GM12878 (cell line): ENCODE measurements around the gene CLDN7. TPM values are rescaled to one million over a fixed set of nuclear protein-coding genes. Genes with fewer than 3 reads are reported as not detected.

Experiments
- ATAC-seq: fragments of 200-7000 bp; cut with Tn5 transposase; 3 replicates; pipeline ENCODE4 v1.9.1; 2020; ENCODE audit warnings: mild to moderate bottlenecking, moderate library complexity
- BruUV-seq: library from RNA; stranded (reverse); fragments of 400-500 nt; replicated peaks from 2 replicates; lab custom pipeline; 2021; lab: Mats Ljungman, UMichigan
- CTCF ChIA-PET: fragments of 300-600 bp; sonication (Branson Sonifier 250); formaldehyde crosslinking; extraction: SDS; loops from one replicate; lab custom pipeline; 2021; ENCODE audit warnings: inconsistent platforms; lab: Yijun Ruan, JAX
- POLR2A ChIA-PET: fragments of 350-600 bp; formaldehyde crosslinking; extraction: SDS; loops from one replicate; lab custom pipeline; 2021; ENCODE audit warnings: inconsistent platforms; lab: Charles Lee
- RAD21 ChIA-PET: fragments of 300-600 bp; sonication (Branson Sonifier 250); formaldehyde crosslinking; loops from one replicate; lab custom pipeline; 2023; ENCODE audit warnings: antibody characterized with exemption; ENCODE audit not compliant: unreplicated experiment; lab: Charles Lee
- SMC1A ChIA-PET: fragments of 300-600 bp; sonication (Branson Sonifier 250); formaldehyde crosslinking; loops from one replicate; lab custom pipeline; 2023; ENCODE audit not compliant: unreplicated experiment, uncharacterized antibody; lab: Charles Lee
- DNase-seq: peaks from one replicate; pipeline ENCODE4 v3.0.0-alpha.2; 2011; ENCODE audit warnings: low read depth, low spot score
- FAIRE-seq: peaks from 3 replicates; lab custom pipeline; 2011; peaks lifted over from hg19 to GRCh38; lab: Jason Lieb, UNC
- H2AFZ ChIP-seq: 2 replicates; pipeline ENCODE4 v1.6.0; 2011; ENCODE audit warnings: low read depth, low read length, control low read depth; ENCODE audit not compliant: control insufficient read depth
- H3K27ac ChIP-seq: 2 replicates; pipeline ENCODE4 v1.5.1; 2011; ENCODE audit warnings: control low read depth; ENCODE audit not compliant: control insufficient read depth, insufficient read depth
- H3K27me3 ChIP-seq, 2 experiments: replicated peaks in 1 of 2; 2 replicates each; pipeline versions ENCODE4 v1.6.0 to v1.6.1; 2011; ENCODE audit warnings: low read length in 1 of 2; ENCODE audit not compliant: control insufficient read depth in 2 of 2, insufficient read depth in 2 of 2
- H3K36me3 ChIP-seq, 2 experiments: 2 replicates each; pipeline ENCODE4 v1.5.1; 2011; ENCODE audit warnings: low read length in 1 of 2; ENCODE audit not compliant: control insufficient read depth in 2 of 2, insufficient read depth in 2 of 2
- H3K4me1 ChIP-seq: 2 replicates; pipeline ENCODE4 v1.6.1; 2011; ENCODE audit warnings: mild to moderate bottlenecking, low read length, moderate library complexity, mixed read lengths; ENCODE audit not compliant: control insufficient read depth, insufficient read depth
- H3K4me2 ChIP-seq: 2 replicates; pipeline ENCODE4 v1.6.0; 2011; ENCODE audit warnings: control low read depth; ENCODE audit not compliant: control insufficient read depth, insufficient read depth
- H3K4me3 ChIP-seq: fragments of 200-600 bp; sonication (generic); 2 replicates; pipeline ENCODE4 v1.5.1; 2016
- H3K79me2 ChIP-seq: 2 replicates; pipeline ENCODE4 v1.6.0; 2011; ENCODE audit warnings: low read length; ENCODE audit not compliant: control insufficient read depth, insufficient read depth
- H3K9ac ChIP-seq: 2 replicates; pipeline ENCODE4 v1.8.0; 2011; ENCODE audit warnings: low read length, control low read depth, mixed read lengths; ENCODE audit not compliant: control insufficient read depth, insufficient read depth
- H3K9me3 ChIP-seq: replicated peaks from 3 replicates; pipeline ENCODE4 v1.5.1; 2011; ENCODE audit warnings: mild to moderate bottlenecking, low read length; ENCODE audit not compliant: control insufficient read depth, insufficient read depth
- H4K20me1 ChIP-seq: 2 replicates; pipeline ENCODE4 v1.6.0; 2011; ENCODE audit not compliant: control insufficient read depth, insufficient read depth
- ATF7 ChIP-seq: fragments of 450-650 bp; IDR thresholded peaks from 2 replicates; pipeline ENCODE4 v1.6.1; 2016; ENCODE audit warnings: low read depth, mild to moderate bottlenecking
- CBX3 ChIP-seq: fragments of 200-600 bp; sonication (generic); IDR thresholded peaks from 2 replicates; pipeline ENCODE4 v1.6.1; 2016; ENCODE audit warnings: low read depth, borderline replicate concordance
- CREM ChIP-seq: IDR thresholded peaks from 2 replicates; pipeline ENCODE4 v1.6.1; 2014; ENCODE audit warnings: antibody characterized with exemption, low read depth
- ESRRA ChIP-seq: IDR thresholded peaks from 2 replicates; pipeline ENCODE4 v1.6.1; 2012; ENCODE audit warnings: mild to moderate bottlenecking, low read length, improper control_type of control experiment
- JUNB ChIP-seq: IDR thresholded peaks from 2 replicates; pipeline ENCODE4 v1.6.1; 2016; ENCODE audit warnings: antibody characterized with exemption, mild to moderate bottlenecking
- WGBS: methylation state at CpG from one replicate; pipeline ENCODE4 v1.1.6; 2016; ENCODE audit warnings: low lambda C conversion rate; ENCODE audit not compliant: insufficient replicate concordance, insufficient coverage; ENCODE audit errors: missing lambda C conversion rate; 5-methylcytosine and 5-hydroxymethylcytosine counted together
- in situ Hi-C: fragments of 300-500 bp; cut with MboI; formaldehyde crosslinking; loops from 9 replicates; pipeline ENCODE4 v1.14.3; 2018; ENCODE audit warnings: mixed read lengths
- intact Hi-C: fragments of 100-400 bp; cut with micrococcal nuclease; formaldehyde crosslinking; loops from one replicate; pipeline ENCODE4 v1.14.2; 2022; ENCODE audit not compliant: unreplicated experiment
- polyA plus RNA-seq, 11 experiments: library from polyadenylated mRNA; depleted of rRNA in 4 of 11; unstranded in 6 of 11; stranded (reverse) in 5 of 11; fragments of >200 nt; fragmentation: Nextera tagmentation in 4 of 11; fragmentation: Illumina TruSeq in 1 of 11; extraction: Ambion mirVana in 4 of 11; extraction: Trizol in 1 of 11; gene quantifications; 1 replicate in 1 of 11; 2 replicates in 10 of 11; pipeline versions ENCODE4 v1.2.1 to v1.2.3, GENCODE V29; 2011 to 2016; ENCODE audit warnings: inconsistent platforms in 2 of 11, missing spikeins in 2 of 11, low read depth in 1 of 11
- total RNA-seq, 4 experiments: library from RNA; depleted of rRNA in 3 of 4; stranded (reverse); fragments of >200 nt in 3 of 4; fragmentation: Illumina TruSeq in 1 of 4; extraction: Trizol in 1 of 4; gene quantifications; 2 replicates each; pipeline versions ENCODE4 v1.2.1 to v1.2.3, GENCODE V29; 2013 to 2021
- TF ChIP-seq, protein P1 (sequence below): IDR thresholded peaks from 2 replicates; pipeline ENCODE4 v1.6.1; 2012; ENCODE audit warnings: low read depth, low read length, improper control_type of control experiment
- TF ChIP-seq, protein P2 (sequence below): fragments of 450-650 bp; IDR thresholded peaks from 2 replicates; pipeline ENCODE4 v1.6.1; 2017; ENCODE audit warnings: borderline replicate concordance
- TF ChIP-seq, protein P3 (sequence below): fragments of 450-650 bp; conservative IDR thresholded peaks from 2 replicates; pipeline ENCODE4 v1.6.1; 2017; ENCODE audit warnings: mild to moderate bottlenecking, moderate library complexity
- TF ChIP-seq, protein P4 (sequence below): IDR thresholded peaks from 2 replicates; pipeline ENCODE4 v1.6.1; 2012; ENCODE audit warnings: low read length, inconsistent platforms

Gene CLDN7
- total and polyA plus RNA-seq, 10 of the 15 experiments (the other 5 are each of a cell fraction or from before 2014, with no cell fraction given) = 0.19 to 1.3 (median 0.36) TPM; not detected in 5

DNA sequence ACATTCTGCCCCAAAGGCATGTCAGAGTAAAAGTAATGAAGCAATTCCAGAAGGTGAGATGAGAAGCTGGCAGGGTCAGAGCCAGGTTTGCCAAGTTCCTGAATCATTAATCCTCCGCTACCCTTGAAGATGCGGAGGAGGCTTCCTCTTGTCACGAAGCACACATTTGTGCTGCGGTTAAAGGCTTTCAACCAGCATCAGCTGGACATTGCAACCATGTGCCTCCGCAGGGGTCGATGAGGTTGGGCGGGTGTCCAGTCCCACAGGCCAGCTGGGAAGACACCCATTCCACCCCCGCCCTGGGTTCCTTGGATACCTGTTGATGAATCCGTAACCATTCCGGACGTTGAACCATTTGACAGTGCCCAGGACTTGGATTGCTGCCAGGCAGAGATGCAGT lies 30.9 kb upstream of the CLDN7 start:
- ATAC-seq = no peak
- no peak for DNase-seq
- Histone ChIP-seq H3K36me3 (no peaks in the 10 kb centered on the region), H3K4me3 (no peak overlapping the region), H2AFZ (no peak overlapping the region), H3K79me2 (no peaks in the 10 kb centered on the region), H3K4me1 (peaks cover 3% of the 10 kb centered on the region), H3K9me3 (no peaks in the 10 kb centered on the region), H3K9ac (no peak overlapping the region), H3K27me3 (peaks cover 3 to 5% of the 10 kb centered on the region in 2 experiments), H3K27ac (no peak overlapping the region), H3K4me2 (no peak overlapping the region), H4K20me1 (no peaks in the 10 kb centered on the region)
- no TSS peak for BruUV-seq
- ChIA-PET CTCF (interaction anchor here (2.3 to 2.6 kb wide), 2 partner anchors 72 to 247 kb away, joined by 6 to 8 read pairs; no protein-coding TSS in a partner anchor), SMC1A (interaction anchor here (0.9 kb wide), 1 partner anchor 72 kb away, joined by 3 read pairs; no protein-coding TSS in a partner anchor), RAD21 (interaction anchor here (1.0 kb wide), 1 partner anchor 72 kb away, joined by 4 read pairs; no protein-coding TSS in a partner anchor), POLR2A (no interaction called here)
- in situ Hi-C loops = no loop called here
- FAIRE-seq = no peak
- TF ChIP-seq, protein P1, sequence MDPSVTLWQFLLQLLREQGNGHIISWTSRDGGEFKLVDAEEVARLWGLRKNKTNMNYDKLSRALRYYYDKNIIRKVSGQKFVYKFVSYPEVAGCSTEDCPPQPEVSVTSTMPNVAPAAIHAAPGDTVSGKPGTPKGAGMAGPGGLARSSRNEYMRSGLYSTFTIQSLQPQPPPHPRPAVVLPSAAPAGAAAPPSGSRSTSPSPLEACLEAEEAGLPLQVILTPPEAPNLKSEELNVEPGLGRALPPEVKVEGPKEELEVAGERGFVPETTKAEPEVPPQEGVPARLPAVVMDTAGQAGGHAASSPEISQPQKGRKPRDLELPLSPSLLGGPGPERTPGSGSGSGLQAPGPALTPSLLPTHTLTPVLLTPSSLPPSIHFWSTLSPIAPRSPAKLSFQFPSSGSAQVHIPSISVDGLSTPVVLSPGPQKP = no peak
- WGBS = 76% methylated on average over 11 of the region's 11 CpGs
- intact Hi-C loops = no loop called here

DNA sequence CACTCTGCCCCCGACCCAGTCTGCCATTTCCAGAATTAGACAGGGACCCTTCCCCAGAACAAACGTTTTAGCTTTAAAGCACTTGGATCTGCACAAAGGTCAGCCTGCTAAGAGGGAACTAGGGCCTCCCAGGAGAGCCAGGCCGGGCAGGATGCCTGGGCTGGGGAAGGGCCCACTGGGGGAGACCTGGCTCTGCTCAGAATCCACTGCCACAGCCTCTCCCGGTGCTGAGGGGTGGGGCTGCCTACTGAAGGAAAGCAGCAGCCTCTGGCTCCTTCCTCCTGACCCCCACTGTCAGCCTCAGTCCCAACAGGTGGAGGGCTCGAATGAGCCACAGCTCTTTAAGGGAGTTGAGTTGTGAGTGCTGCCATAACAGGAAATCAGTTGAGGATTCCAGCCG lies 30.5 kb upstream of the CLDN7 start:
- no peak overlapping the region for H3K4me3 ChIP-seq
- FAIRE-seq (no peak), ATAC-seq (no peak), DNase-seq (no peak)
- ChIA-PET CTCF (interaction anchor here (1.6 to 2.6 kb wide), 3 partner anchors 13 to 247 kb away, joined by 5 to 8 read pairs (median 6); no protein-coding TSS in a partner anchor), POLR2A (no interaction called here), RAD21 (interaction anchor here (1.0 kb wide), 1 partner anchor 72 kb away, joined by 4 read pairs; no protein-coding TSS in a partner anchor), SMC1A (no interaction called here)
- H4K20me1 ChIP-seq = no peaks in the 10 kb centered on the region; the same call in 1 of the 2 replicates
- in situ Hi-C loops = no loop called here
- H3K36me3 ChIP-seq = no peaks in the 10 kb centered on the region
- no peak overlapping the region for H3K27ac ChIP-seq
- no peak overlapping the region for H3K9ac ChIP-seq
- H2AFZ ChIP-seq = no peak overlapping the region
- H3K9me3 ChIP-seq = no peaks in the 10 kb centered on the region
- no peak overlapping the region for H3K4me2 ChIP-seq
- no TSS peak for BruUV-seq
- 10% methylated on average over 6 of the region's 6 CpGs for WGBS
- H3K4me1 ChIP-seq = peaks cover 3% of the 10 kb centered on the region
- intact Hi-C loops = no loop called here
- peaks cover 3 to 6% of the 10 kb centered on the region in 2 experiments for H3K27me3 ChIP-seq
- H3K79me2 ChIP-seq = no peaks in the 10 kb centered on the region
- TF ChIP-seq JUNB (no peak), ATF7 (no peak), ESRRA (no peak), CREM (no peak), CBX3 (no peak)
- TF ChIP-seq, protein P2, sequence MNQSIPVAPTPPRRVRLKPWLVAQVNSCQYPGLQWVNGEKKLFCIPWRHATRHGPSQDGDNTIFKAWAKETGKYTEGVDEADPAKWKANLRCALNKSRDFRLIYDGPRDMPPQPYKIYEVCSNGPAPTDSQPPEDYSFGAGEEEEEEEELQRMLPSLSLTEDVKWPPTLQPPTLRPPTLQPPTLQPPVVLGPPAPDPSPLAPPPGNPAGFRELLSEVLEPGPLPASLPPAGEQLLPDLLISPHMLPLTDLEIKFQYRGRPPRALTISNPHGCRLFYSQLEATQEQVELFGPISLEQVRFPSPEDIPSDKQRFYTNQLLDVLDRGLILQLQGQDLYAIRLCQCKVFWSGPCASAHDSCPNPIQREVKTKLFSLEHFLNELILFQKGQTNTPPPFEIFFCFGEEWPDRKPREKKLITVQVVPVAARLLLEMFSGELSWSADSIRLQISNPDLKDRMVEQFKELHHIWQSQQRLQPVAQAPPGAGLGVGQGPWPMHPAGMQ = no peak
- TF ChIP-seq, protein P1 = no peak
- TF ChIP-seq, protein P3, sequence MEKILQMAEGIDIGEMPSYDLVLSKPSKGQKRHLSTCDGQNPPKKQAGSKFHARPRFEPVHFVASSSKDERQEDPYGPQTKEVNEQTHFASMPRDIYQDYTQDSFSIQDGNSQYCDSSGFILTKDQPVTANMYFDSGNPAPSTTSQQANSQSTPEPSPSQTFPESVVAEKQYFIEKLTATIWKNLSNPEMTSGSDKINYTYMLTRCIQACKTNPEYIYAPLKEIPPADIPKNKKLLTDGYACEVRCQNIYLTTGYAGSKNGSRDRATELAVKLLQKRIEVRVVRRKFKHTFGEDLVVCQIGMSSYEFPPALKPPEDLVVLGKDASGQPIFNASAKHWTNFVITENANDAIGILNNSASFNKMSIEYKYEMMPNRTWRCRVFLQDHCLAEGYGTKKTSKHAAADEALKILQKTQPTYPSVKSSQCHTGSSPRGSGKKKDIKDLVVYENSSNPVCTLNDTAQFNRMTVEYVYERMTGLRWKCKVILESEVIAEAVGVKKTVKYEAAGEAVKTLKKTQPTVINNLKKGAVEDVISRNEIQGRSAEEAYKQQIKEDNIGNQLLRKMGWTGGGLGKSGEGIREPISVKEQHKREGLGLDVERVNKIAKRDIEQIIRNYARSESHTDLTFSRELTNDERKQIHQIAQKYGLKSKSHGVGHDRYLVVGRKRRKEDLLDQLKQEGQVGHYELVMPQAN = no peak
- TF ChIP-seq, protein P4, sequence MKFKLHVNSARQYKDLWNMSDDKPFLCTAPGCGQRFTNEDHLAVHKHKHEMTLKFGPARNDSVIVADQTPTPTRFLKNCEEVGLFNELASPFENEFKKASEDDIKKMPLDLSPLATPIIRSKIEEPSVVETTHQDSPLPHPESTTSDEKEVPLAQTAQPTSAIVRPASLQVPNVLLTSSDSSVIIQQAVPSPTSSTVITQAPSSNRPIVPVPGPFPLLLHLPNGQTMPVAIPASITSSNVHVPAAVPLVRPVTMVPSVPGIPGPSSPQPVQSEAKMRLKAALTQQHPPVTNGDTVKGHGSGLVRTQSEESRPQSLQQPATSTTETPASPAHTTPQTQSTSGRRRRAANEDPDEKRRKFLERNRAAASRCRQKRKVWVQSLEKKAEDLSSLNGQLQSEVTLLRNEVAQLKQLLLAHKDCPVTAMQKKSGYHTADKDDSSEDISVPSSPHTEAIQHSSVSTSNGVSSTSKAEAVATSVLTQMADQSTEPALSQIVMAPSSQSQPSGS = no peak
